A549 treated with AZD9567 at 1 μM for 4 hours (cell line): ENCODE data around the gene MYL4. TPM values are rescaled to one million over a fixed set of nuclear protein-coding genes. Genes with fewer than 3 reads are reported as not detected.

Source experiments
- total RNA-seq: library from RNA; stranded (reverse); fragments of 200-300 nt; extraction: Qiagen RNA extraction; gene quantifications from 5 replicates; pipeline ENCODE4 v1.2.3, GENCODE V29; 2022; ENCODE audit not compliant: insufficient read depth

MYL4 gene
- 0.16 to 0.32 TPM (median 0.17 TPM) in 3 of 5 replicates, not detected in the others for total RNA-seq

GRCh38 chr17:47208744-47209488, at the start of gene MYL4:
MYL4 (plus strand) TSS chr17:47209348; CDS start chr17:47209423, 75 bp downstream.

GRCh38 chr17:47188876-47189731, 20.0 kb upstream of the MYL4 start, which contains the start of gene CDC27:
CDC27 (minus strand) TSS chr17:47189295; CDS start chr17:47189172, 123 bp downstream.

DNA sequence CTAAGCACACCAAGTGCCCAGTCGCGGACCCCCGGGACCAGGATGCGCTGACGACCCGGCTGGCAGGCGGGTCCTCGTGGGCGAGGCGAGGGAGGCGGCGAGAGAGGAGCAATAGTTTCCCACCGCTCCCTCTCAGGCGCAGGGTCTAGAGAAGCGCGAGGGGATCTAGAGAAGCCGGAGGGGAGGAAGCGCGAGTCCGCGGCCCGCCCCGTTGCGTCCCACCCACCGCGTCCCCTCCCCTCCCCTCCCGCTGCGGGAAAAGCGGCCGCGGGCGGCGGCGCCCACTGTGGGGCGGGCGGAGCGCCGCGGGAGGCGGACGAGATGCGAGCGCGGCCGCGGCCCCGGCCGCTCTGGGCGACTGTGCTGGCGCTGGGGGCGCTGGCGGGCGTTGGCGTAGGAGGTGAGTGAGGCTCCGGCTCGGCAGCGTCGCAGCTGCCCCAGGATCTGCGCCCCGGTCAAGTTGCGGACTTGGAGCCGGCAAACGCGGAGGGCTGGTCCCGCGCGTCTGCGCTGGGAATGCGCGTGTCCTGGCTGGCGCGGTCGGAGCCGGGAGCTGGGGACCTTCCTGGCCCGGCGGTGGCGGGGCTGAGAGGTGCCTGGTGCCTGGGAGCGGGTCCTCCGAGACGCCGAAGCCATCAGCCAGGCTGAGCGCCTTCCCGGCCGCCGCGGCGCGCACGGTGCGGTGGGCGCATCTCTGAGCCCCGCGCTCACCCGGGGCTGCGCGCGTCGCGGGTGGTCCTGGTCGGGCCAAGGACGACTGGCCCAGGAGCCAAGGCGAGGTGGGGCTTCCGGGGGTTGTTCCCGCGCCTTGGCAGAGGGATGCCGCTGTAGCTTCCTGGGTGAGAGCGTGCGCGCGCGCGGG, 44.6 kb downstream of the MYL4 start, which contains the start of gene ITGB3:
Gene ITGB3, plus strand, starts transcription at position 287 of the 862 bp plus-strand sequence. Its CDS starts 35 bp downstream, at position 322.

Other genes with a start within 250 kb of the MYL4 start
- 0.71 to 1.00 TPM (median 0.80 TPM) in 4 of 5 replicates, not detected in the other for gene RPRML, start 230.1 kb upstream of the MYL4 start, total RNA-seq
- 72.1 to 135 TPM (median 83.1 TPM) in 5 replicates for gene CDC27, start 20.1 kb upstream of the MYL4 start, total RNA-seq
- gene ITGB3, start 44.5 kb downstream of the MYL4 start, total RNA-seq, result 3.1 to 5.1 TPM (median 4.4 TPM) in 5 replicates
- gene EFCAB13, start 114.6 kb downstream of the MYL4 start, total RNA-seq, result 1.6 to 9.9 TPM (median 2.3 TPM) in 5 replicates